Measurements from ENCODE around the gene AOAH. TPM values are rescaled to one million over a fixed set of nuclear protein-coding genes. Genes with fewer than 3 reads are reported as not detected.
"Not testable (repeated sequence)": the region's sequence is repeated elsewhere in the genome, so short reads cannot be mapped to it uniquely, and the experiment has no call there.

AOAH gene
- total and polyA plus RNA-seq, 2 experiments from 2014 or later, result not detected

DNA sequence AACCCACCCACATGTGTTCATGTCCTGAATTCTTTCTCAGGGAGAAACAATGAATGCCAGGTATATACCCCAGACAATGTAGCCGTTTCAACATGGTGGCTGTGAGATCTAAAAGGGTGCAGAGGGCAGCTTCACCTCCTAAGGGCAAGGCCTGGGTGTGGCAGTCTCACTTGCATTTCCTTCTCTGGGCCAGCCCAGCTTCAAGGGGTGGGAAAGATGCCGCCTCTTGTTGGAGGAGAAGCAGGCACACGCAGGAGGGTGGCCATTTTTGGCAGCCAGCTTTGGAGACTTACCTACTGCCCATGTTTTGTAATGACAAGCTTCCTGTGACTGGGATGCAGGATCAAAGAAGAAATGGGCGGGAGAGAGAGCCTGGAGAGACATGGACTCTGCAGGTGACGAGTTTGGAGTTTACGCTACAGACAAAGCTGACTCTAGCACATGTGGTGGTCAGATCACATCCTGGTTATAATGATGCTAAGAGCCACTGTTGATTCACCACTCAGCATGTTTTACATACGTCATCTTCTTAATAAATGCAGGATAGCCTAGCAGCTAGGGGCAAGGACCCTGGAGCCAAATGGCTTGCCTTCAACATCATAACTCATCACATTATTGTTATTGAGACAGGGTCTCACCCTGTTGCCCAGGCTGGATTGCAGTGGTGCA lies 218.0 kb downstream of the AOAH start:
- Histone ChIP-seq H3K36me3 (no peaks in the 10 kb centered on the region), H3K4me3 (no peak overlapping the region), H3K4me1 (ENCODE audit: low read depth) (no peaks in the 10 kb centered on the region), H3K27me3 (no peaks in the 10 kb centered on the region), H3K9me3 (ENCODE audit: low read depth) (no peaks in the 10 kb centered on the region), H3K27ac (no peak overlapping the region)
- TF ChIP-seq, protein P1, sequence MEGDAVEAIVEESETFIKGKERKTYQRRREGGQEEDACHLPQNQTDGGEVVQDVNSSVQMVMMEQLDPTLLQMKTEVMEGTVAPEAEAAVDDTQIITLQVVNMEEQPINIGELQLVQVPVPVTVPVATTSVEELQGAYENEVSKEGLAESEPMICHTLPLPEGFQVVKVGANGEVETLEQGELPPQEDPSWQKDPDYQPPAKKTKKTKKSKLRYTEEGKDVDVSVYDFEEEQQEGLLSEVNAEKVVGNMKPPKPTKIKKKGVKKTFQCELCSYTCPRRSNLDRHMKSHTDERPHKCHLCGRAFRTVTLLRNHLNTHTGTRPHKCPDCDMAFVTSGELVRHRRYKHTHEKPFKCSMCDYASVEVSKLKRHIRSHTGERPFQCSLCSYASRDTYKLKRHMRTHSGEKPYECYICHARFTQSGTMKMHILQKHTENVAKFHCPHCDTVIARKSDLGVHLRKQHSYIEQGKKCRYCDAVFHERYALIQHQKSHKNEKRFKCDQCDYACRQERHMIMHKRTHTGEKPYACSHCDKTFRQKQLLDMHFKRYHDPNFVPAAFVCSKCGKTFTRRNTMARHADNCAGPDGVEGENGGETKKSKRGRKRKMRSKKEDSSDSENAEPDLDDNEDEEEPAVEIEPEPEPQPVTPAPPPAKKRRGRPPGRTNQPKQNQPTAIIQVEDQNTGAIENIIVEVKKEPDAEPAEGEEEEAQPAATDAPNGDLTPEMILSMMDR (IDR thresholded peaks at IDR 0.05; ENCODE audit: low read depth, low read length), result no peak
- no peak for DNase-seq (ENCODE audit: low read depth in 1 of 2, low spot score in 1 of 2)

DNA sequence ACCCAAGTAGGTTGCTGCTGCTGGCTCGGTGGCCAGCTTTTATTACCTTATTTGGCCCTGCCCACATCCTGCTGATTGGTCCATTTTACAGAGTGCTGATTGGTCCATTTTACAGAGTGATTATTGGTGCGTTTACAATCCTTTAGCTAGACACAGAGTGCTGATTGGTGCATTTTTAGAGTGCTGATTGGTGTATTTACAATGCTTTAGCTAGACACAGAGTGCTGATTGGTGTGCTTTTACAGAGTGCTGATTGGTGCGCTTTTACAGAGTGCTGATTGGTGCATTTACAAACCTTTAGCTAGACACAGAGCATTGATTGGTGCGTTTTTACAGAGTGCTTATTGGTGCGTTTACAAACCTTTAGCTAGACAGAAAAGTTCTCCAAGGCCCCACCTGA lies 219.7 kb downstream of the AOAH start:
- H3K4me3 ChIP-seq; H3K9me3 ChIP-seq (ENCODE audit: low read depth); H3K4me1 ChIP-seq (ENCODE audit: low read depth); H3K27me3 ChIP-seq; H3K36me3 ChIP-seq; DNase-seq (ENCODE audit: low read depth in 1 of 2, low spot score in 1 of 2); H3K27ac ChIP-seq: not testable (repeated sequence)

- not testable (repeated sequence) for H3K4me3 ChIP-seq; H3K9me3 ChIP-seq (ENCODE audit: low read depth); DNase-seq (ENCODE audit: low read depth in 1 of 2, low spot score in 1 of 2); H3K4me1 ChIP-seq (ENCODE audit: low read depth); H3K27ac ChIP-seq; H3K27me3 ChIP-seq; H3K36me3 ChIP-seq
Measured at GRCh38 chr7:36504216-36504615, 220.1 kb downstream of the AOAH start.

- Histone ChIP-seq H3K4me1 (ENCODE audit: low read depth) (no peaks in the 10 kb centered on the region), H3K27ac (no peak overlapping the region), H3K9me3 (ENCODE audit: low read depth) (no peaks in the 10 kb centered on the region), H3K36me3 (no peaks in the 10 kb centered on the region), H3K27me3 (no peaks in the 10 kb centered on the region), H3K4me3 (no peak overlapping the region)
- TF ChIP-seq, protein P1 (IDR thresholded peaks at IDR 0.05; ENCODE audit: low read depth, low read length), result no peak
- DNase-seq (ENCODE audit: low read depth in 1 of 2, low spot score in 1 of 2), result no peak
Measured at GRCh38 chr7:36497775-36498174, 226.5 kb downstream of the AOAH start.

DNA sequence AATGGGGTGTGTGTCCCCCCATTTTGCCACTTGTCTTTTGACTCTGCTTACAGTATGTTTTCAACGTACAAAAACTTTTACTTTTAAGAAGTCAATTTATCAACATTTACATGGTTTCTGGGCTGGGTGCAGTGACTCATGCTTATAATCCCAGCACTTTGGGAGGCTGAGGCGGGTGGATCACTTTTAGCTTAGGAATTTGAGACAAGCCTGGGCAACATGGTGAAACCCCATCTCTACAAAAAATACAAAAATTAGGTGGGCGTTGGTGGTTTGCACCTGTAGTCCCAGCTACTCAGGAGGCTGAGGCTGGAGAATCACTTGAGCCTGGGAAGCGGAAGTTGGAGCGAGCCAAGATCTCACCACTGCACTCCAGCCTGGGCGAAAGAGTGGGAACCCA lies 227.1 kb downstream of the AOAH start:
- H3K36me3 ChIP-seq; DNase-seq (ENCODE audit: low read depth in 1 of 2, low spot score in 1 of 2); H3K27ac ChIP-seq; H3K4me3 ChIP-seq; H3K27me3 ChIP-seq; H3K9me3 ChIP-seq (ENCODE audit: low read depth); H3K4me1 ChIP-seq (ENCODE audit: low read depth): not testable (repeated sequence)

DNA sequence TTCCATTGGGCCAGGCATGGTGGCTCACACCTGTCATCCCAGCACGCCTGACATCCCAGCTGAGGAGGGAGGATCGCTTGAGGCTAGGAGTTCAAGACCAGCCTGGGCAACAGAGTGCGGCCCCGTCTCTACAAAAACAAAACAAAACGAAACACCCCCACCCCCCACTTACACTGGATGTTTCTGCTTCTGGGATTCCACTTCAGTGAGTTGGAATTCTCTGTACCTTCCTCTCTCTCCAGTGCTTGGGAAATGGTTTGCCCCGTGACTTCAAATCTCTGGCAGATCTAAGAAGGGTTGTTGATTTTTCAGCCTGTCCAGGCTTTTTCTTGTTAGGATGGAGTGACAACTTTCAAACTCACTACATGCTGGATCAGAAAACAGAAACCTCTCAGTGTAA lies 227.7 kb downstream of the AOAH start:
- TF ChIP-seq, protein P1 (IDR thresholded peaks at IDR 0.05; ENCODE audit: low read depth, low read length), result no peak
- DNase-seq (ENCODE audit: low read depth in 1 of 2, low spot score in 1 of 2), result no peak
- H3K27ac ChIP-seq, result no peak overlapping the region
- no peaks in the 10 kb centered on the region for H3K27me3 ChIP-seq
- H3K36me3 ChIP-seq, result no peaks in the 10 kb centered on the region
- no peaks in the 10 kb centered on the region for H3K4me1 ChIP-seq (ENCODE audit: low read depth)
- H3K9me3 ChIP-seq (ENCODE audit: low read depth), result no peaks in the 10 kb centered on the region
- H3K4me3 ChIP-seq, result no peak overlapping the region

DNA sequence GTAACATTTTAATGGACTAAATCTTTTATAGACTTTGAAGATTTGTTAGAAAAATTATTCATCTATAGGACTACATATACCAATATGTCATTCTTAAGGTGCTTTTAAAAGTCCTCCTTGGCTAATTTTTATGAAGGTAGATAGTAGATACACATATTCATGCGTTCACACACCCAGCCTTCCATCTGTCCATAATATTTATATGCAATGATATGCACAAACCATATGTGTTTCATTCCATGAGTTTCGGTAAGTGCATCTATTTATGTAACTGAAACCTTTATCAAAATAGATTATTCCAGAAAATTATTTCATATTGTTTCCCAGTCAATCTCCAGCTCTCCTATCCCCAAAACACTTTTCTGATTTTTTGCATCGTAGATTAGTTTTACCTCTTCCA lies 233.0 kb downstream of the AOAH start:
- no peaks in the 10 kb centered on the region for H3K4me1 ChIP-seq (ENCODE audit: low read depth)
- no peaks in the 10 kb centered on the region for H3K27me3 ChIP-seq
- no peak overlapping the region for H3K4me3 ChIP-seq
- H3K36me3 ChIP-seq, result no peaks in the 10 kb centered on the region
- no peak for DNase-seq (ENCODE audit: low read depth in 1 of 2, low spot score in 1 of 2)
- TF ChIP-seq, protein P1 (IDR thresholded peaks at IDR 0.05; ENCODE audit: low read depth, low read length), result no peak
- no peak overlapping the region for H3K27ac ChIP-seq
- H3K9me3 ChIP-seq (ENCODE audit: low read depth), result no peaks in the 10 kb centered on the region

Data from cardiac muscle cell (in vitro differentiated cells and primary cell).